ENCODE results near the gene LDB2. TPM values are rescaled to one million over a fixed set of nuclear protein-coding genes. Genes with fewer than 3 reads are reported as not detected.

LDB2 gene
- total and polyA plus RNA-seq, 2 experiments from 2014 or later: 48.6 to 80.1 TPM

- Histone ChIP-seq H3K4me3 (no peak overlapping the region), H3K4me2 (no peak overlapping the region), H3K79me2 (replicated peaks; ENCODE audit: insufficient read depth) (peaks cover 36% of the 10 kb centered on the region), H2AFZ (no peak overlapping the region), H3K27me3 (ENCODE audit: insufficient read depth) (no peaks in the 10 kb centered on the region), H3K27ac (ENCODE audit: low read depth) (no peak overlapping the region), H3K4me1 (ENCODE audit: insufficient read depth) (peaks cover 25% of the 10 kb centered on the region), H4K20me1 (replicated peaks; ENCODE audit: insufficient read depth) (no peaks in the 10 kb centered on the region), H3F3A (replicated peaks; ENCODE audit: low read depth) (no peaks in the 10 kb centered on the region), H3K36me3 (ENCODE audit: insufficient read depth) (no peaks in the 10 kb centered on the region), H3K9me2 (ENCODE audit: insufficient read depth) (no peaks in the 10 kb centered on the region)
- DNase-seq (ENCODE audit: low spot score): no peak
- H3K36me3 Mint-ChIP-seq (ENCODE audit: low read depth): peaks cover 5% of the 10 kb centered on the region; the same call in 2 of the 3 replicates
- H3K27ac Mint-ChIP-seq: no peak overlapping the region
- no peak for ATAC-seq
- no peak overlapping the region for H3K4me3 Mint-ChIP-seq
- no peaks in the 10 kb centered on the region for H3K27me3 Mint-ChIP-seq (ENCODE audit: insufficient read depth, low read depth, poor library complexity)
- TF ChIP-seq NANOG (IDR thresholded peaks at IDR 0.05; ENCODE audit: borderline replicate concordance) (no peak), REST (IDR thresholded peaks at IDR 0.05; ENCODE audit: unreplicated experiment) (no peak), POLR2AphosphoS5 (IDR thresholded peaks at IDR 0.05; ENCODE audit: low read depth) (no peak), EZH2 (IDR thresholded peaks at IDR 0.05; ENCODE audit: low read depth, unreplicated experiment) (no peak), ZNF462 (CRISPR knock-in tag; IDR thresholded peaks at IDR 0.05) (no peak), STAT1 (IDR thresholded peaks at IDR 0.05; ENCODE audit: unreplicated experiment) (no peak), ZNF331 (CRISPR knock-in tag; IDR thresholded peaks at IDR 0.05; ENCODE audit: low read depth) (no peak), JUNB (IDR thresholded peaks at IDR 0.05; ENCODE audit: unreplicated experiment) (no peak), EZH2phosphoT487 (IDR thresholded peaks at IDR 0.05; ENCODE audit: unreplicated experiment) (no peak), ZNF114 (CRISPR knock-in tag; IDR thresholded peaks at IDR 0.05) (no peak), CREB1 (CRISPR knock-in tag; IDR thresholded peaks at IDR 0.05; ENCODE audit: low read depth) (no peak)
- TF ChIP-seq, protein P1, sequence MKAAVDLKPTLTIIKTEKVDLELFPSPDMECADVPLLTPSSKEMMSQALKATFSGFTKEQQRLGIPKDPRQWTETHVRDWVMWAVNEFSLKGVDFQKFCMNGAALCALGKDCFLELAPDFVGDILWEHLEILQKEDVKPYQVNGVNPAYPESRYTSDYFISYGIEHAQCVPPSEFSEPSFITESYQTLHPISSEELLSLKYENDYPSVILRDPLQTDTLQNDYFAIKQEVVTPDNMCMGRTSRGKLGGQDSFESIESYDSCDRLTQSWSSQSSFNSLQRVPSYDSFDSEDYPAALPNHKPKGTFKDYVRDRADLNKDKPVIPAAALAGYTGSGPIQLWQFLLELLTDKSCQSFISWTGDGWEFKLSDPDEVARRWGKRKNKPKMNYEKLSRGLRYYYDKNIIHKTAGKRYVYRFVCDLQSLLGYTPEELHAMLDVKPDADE (IDR thresholded peaks at IDR 0.05): no peak
- TF ChIP-seq, protein P2, sequence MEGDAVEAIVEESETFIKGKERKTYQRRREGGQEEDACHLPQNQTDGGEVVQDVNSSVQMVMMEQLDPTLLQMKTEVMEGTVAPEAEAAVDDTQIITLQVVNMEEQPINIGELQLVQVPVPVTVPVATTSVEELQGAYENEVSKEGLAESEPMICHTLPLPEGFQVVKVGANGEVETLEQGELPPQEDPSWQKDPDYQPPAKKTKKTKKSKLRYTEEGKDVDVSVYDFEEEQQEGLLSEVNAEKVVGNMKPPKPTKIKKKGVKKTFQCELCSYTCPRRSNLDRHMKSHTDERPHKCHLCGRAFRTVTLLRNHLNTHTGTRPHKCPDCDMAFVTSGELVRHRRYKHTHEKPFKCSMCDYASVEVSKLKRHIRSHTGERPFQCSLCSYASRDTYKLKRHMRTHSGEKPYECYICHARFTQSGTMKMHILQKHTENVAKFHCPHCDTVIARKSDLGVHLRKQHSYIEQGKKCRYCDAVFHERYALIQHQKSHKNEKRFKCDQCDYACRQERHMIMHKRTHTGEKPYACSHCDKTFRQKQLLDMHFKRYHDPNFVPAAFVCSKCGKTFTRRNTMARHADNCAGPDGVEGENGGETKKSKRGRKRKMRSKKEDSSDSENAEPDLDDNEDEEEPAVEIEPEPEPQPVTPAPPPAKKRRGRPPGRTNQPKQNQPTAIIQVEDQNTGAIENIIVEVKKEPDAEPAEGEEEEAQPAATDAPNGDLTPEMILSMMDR (conservative IDR thresholded peaks at IDR 0.05; ENCODE audit: low read depth in 2 of 2): no peak
- peaks cover 35% of the 10 kb centered on the region for H3K4me1 Mint-ChIP-seq
- H3K9me3 Mint-ChIP-seq: no peaks in the 10 kb centered on the region
These were observed 63.6 kb downstream of the LDB2 start for GRCh38 chr4:16834814-16835213.
